A549 (cell line): ENCODE measurements around the gene RAB3GAP2. TPM values are rescaled to one million over a fixed set of nuclear protein-coding genes. Genes with fewer than 3 reads are reported as not detected.

Experiments used
- ATAC-seq, 2 experiments: fragments of 200-7000 bp in 1 of 2; fragments of >200 bp in 1 of 2; cut with Nextera tagmentation in 1 of 2; cut with Tn5 transposase in 1 of 2; 3 replicates each; pipeline versions ENCODE4 v1.8.0 to v1.9.1; 2018 to 2020; ENCODE audit warnings: mild to moderate bottlenecking in 1 of 2, moderate library complexity in 1 of 2
- CTCF ChIA-PET: fragments of 300-600 bp; sonication (Branson Sonifier 250); formaldehyde crosslinking; extraction: SDS; loops from one replicate; lab custom pipeline; 2021; ENCODE audit warnings: antibody characterized with exemption, inconsistent platforms; lab: Yijun Ruan, JAX
- POLR2A ChIA-PET: fragments of 350-600 bp; formaldehyde crosslinking; extraction: SDS; loops from one replicate; lab custom pipeline; 2021; ENCODE audit warnings: antibody characterized with exemption, inconsistent platforms; lab: Yijun Ruan, JAX
- DNase-seq, 2 experiments: peaks; one replicate each; pipeline versions ENCODE4 v3.0.0 to v3.0.0-alpha.2; 2011 to 2016; ENCODE audit warnings: low read depth in 1 of 2, low spot score in 1 of 2
- FAIRE-seq: peaks from 2 replicates; lab custom pipeline; 2011; peaks lifted over from hg19 to GRCh38; lab: Jason Lieb, UNC
- H3K27ac ChIP-seq, 2 experiments: fragments of >200 bp; sonication (Bioruptor Twin); formaldehyde crosslinking; 3 replicates each; pipeline ENCODE4 v1.5.1; 2016 to 2017
- H3K4me1 ChIP-seq: fragments of >200 bp; sonication (Bioruptor Twin); formaldehyde crosslinking; 3 replicates; pipeline ENCODE4 v1.6.1; 2016
- H3K4me2 ChIP-seq: fragments of >200 bp; sonication (Bioruptor Twin); formaldehyde crosslinking; 3 replicates; pipeline ENCODE4 v1.6.1; 2016
- H3K4me3 ChIP-seq: fragments of >200 bp; sonication (Bioruptor Twin); formaldehyde crosslinking; 3 replicates; pipeline ENCODE4 v1.5.1; 2016
- H3K9me3 ChIP-seq: fragments of >200 bp; sonication (Bioruptor Twin); formaldehyde crosslinking; 3 replicates; pipeline ENCODE4 v1.6.1; 2016
- BHLHE40 ChIP-seq: IDR thresholded peaks from 2 replicates; pipeline ENCODE4 v1.6.1; 2012; ENCODE audit warnings: low read depth, low read length, inconsistent platforms
- CBX2 ChIP-seq: fragments of 200-600 bp; sonication (generic); IDR thresholded peaks from 2 replicates; pipeline ENCODE4 v1.6.1; 2016; ENCODE audit warnings: low read depth, mild to moderate bottlenecking, borderline replicate concordance
- CBX8 ChIP-seq: fragments of 200-600 bp; sonication (generic); IDR thresholded peaks from 2 replicates; pipeline ENCODE4 v1.6.1; 2016
- CHD4 ChIP-seq: fragments of 200-600 bp; sonication (generic); IDR thresholded peaks from 2 replicates; pipeline ENCODE4 v1.6.1; 2016; ENCODE audit warnings: antibody characterized with exemption, mild to moderate bottlenecking, borderline replicate concordance
- ESRRA ChIP-seq: fragments of 150-350 bp; IDR thresholded peaks from 2 replicates; pipeline ENCODE4 v1.6.1; 2014; ENCODE audit warnings: mild to moderate bottlenecking, low read length, borderline replicate concordance
- FOSB ChIP-seq: fragments of 250-450 bp; sonication (Bioruptor Pico); IDR thresholded peaks from 2 replicates; pipeline ENCODE4 v1.5.0; 2020; ENCODE audit warnings: mild to moderate bottlenecking, moderate library complexity
- GATA3 ChIP-seq: IDR thresholded peaks from 2 replicates; pipeline ENCODE4 v1.6.1; 2012; ENCODE audit warnings: borderline replicate concordance
- HDAC2 ChIP-seq: fragments of 200-600 bp; sonication (generic); IDR thresholded peaks from 2 replicates; pipeline ENCODE4 v1.6.1; 2016
- HOXA7 ChIP-seq: fragments of 250-450 bp; sonication (Bioruptor Pico); IDR thresholded peaks from 2 replicates; pipeline ENCODE4 v1.5.0; 2020; ENCODE audit warnings: mild to moderate bottlenecking, moderate library complexity
- JUNB ChIP-seq: fragments of >200 bp; sonication (Bioruptor Twin); formaldehyde crosslinking; IDR thresholded peaks from 2 replicates; pipeline ENCODE4 v1.6.1; 2016
- KDM1A ChIP-seq: fragments of 200-600 bp; sonication (generic); IDR thresholded peaks from 2 replicates; pipeline ENCODE4 v1.6.1; 2016; ENCODE audit warnings: low read depth, mild to moderate bottlenecking
- MAZ ChIP-seq: fragments of 150-350 bp; IDR thresholded peaks from 2 replicates; pipeline ENCODE4 v1.6.1; 2014; ENCODE audit warnings: antibody characterized with exemption, low read depth, low read length, borderline replicate concordance
- MYC ChIP-seq: IDR thresholded peaks from 2 replicates; pipeline ENCODE4 v1.6.1; 2012; ENCODE audit warnings: mild to moderate bottlenecking, inconsistent platforms, low read length, improper control_type of control experiment, borderline replicate concordance
- NR3C1 ChIP-seq: fragments of >200 bp; sonication (Bioruptor Twin); formaldehyde crosslinking; IDR thresholded peaks from 3 replicates; pipeline ENCODE4 v1.6.1; 2017
- PHF8 ChIP-seq: fragments of 200-600 bp; sonication (generic); IDR thresholded peaks from 2 replicates; pipeline ENCODE4 v1.6.1; 2016; ENCODE audit warnings: low read depth, mild to moderate bottlenecking, antibody characterized with exemption, moderate library complexity, borderline replicate concordance
- POLR2A ChIP-seq: IDR thresholded peaks from 2 replicates; pipeline ENCODE4 v1.6.1; 2012; ENCODE audit warnings: mild to moderate bottlenecking, low read length
- RAD21 ChIP-seq, 2 experiments: fragments of >200 bp in 1 of 2; sonication (Bioruptor Twin) in 1 of 2; formaldehyde crosslinking in 1 of 2; IDR thresholded peaks in 1 of 2; conservative IDR thresholded peaks in 1 of 2; 2 replicates in 1 of 2; 3 replicates in 1 of 2; pipeline ENCODE4 v1.6.1; 2012 to 2018; ENCODE audit warnings: inconsistent platforms in 1 of 2
- RARB ChIP-seq: fragments of 250-450 bp; sonication (Bioruptor Pico); IDR thresholded peaks from 2 replicates; pipeline ENCODE4 v1.8.0; 2021; ENCODE audit warnings: mild to moderate bottlenecking, moderate library complexity
- RNF2 ChIP-seq: fragments of 200-600 bp; sonication (generic); IDR thresholded peaks from 2 replicates; pipeline ENCODE4 v1.6.1; 2016; ENCODE audit warnings: low read depth, mild to moderate bottlenecking, antibody characterized with exemption, moderate library complexity, borderline replicate concordance
- SMC3 ChIP-seq: fragments of >200 bp; sonication (Bioruptor Twin); formaldehyde crosslinking; IDR thresholded peaks from 3 replicates; pipeline ENCODE4 v1.6.1; 2018; ENCODE audit warnings: inconsistent platforms
- SREBF2 ChIP-seq: fragments of 450-650 bp; IDR thresholded peaks from 2 replicates; pipeline ENCODE4 v1.6.1; 2014; ENCODE audit warnings: mild to moderate bottlenecking, moderate library complexity
- TP53 ChIP-seq: fragments of 250-450 bp; sonication (Bioruptor Pico); IDR thresholded peaks from 2 replicates; pipeline ENCODE4 v1.5.0; 2021; ENCODE audit warnings: mild to moderate bottlenecking, moderate library complexity
- ZC3H11A ChIP-seq: fragments of 450-650 bp; IDR thresholded peaks from 2 replicates; pipeline ENCODE4 v1.6.1; 2014; ENCODE audit warnings: antibody characterized with exemption, mild to moderate bottlenecking
- ZNF302 ChIP-seq: fragments of 250-450 bp; sonication (Bioruptor Pico); IDR thresholded peaks from 2 replicates; pipeline ENCODE4 v1.9.0; 2021; ENCODE audit warnings: inconsistent platforms, mild to moderate bottlenecking, moderate library complexity
- ZSCAN20 ChIP-seq: fragments of 250-450 bp; sonication (Bioruptor Pico); IDR thresholded peaks from 2 replicates; pipeline ENCODE4 v1.8.0; 2022; ENCODE audit warnings: mild to moderate bottlenecking, moderate library complexity
- WGBS: methylation state at CpG from one replicate; pipeline ENCODE4 v1.1.6; 2017; ENCODE audit errors: missing lambda C conversion rate; 5-methylcytosine and 5-hydroxymethylcytosine counted together
- polyA plus RNA-seq, 4 experiments: library from polyadenylated mRNA; depleted of rRNA in 3 of 4; stranded (reverse); fragments of >200 nt; fragmentation: RNase III in 1 of 4; extraction: RNeasy Plus Mini Kit Qiagen cat#74134 plus additional on column Dnase treatment in 1 of 4; gene quantifications; 2 replicates in 3 of 4; 3 replicates in 1 of 4; pipeline ENCODE4 v1.2.3, GENCODE V29; 2011 to 2017
- TF ChIP-seq, protein P1 (sequence below): fragments of 250-450 bp; sonication (Bioruptor Pico); IDR thresholded peaks from 2 replicates; pipeline ENCODE4 v1.5.0; 2020; ENCODE audit warnings: low read depth, mild to moderate bottlenecking, moderate library complexity
- TF ChIP-seq, protein P2 (sequence below): fragments of >200 bp; sonication (Bioruptor Twin); formaldehyde crosslinking; IDR thresholded peaks from 2 replicates; pipeline ENCODE4 v1.6.1; 2016
- TF ChIP-seq, protein P3 (sequence below): IDR thresholded peaks from 2 replicates; pipeline ENCODE4 v1.6.1; 2012; ENCODE audit warnings: low read depth, borderline replicate concordance
- TF ChIP-seq, protein P4 (sequence below): fragments of 200-600 bp; sonication (generic); IDR thresholded peaks from 2 replicates; pipeline ENCODE4 v1.6.1; 2016; ENCODE audit warnings: antibody characterized with exemption, mild to moderate bottlenecking, moderate library complexity
- TF ChIP-seq, protein P5 (sequence below): fragments of >200 bp; sonication (Bioruptor Twin); formaldehyde crosslinking; IDR thresholded peaks from 3 replicates; pipeline ENCODE4 v1.6.1; 2016

Gene RAB3GAP2
- polyA plus RNA-seq, 2 of the 4 experiments (the other 2 are of a cell fraction) = 14.1 to 42.8 TPM

DNA sequence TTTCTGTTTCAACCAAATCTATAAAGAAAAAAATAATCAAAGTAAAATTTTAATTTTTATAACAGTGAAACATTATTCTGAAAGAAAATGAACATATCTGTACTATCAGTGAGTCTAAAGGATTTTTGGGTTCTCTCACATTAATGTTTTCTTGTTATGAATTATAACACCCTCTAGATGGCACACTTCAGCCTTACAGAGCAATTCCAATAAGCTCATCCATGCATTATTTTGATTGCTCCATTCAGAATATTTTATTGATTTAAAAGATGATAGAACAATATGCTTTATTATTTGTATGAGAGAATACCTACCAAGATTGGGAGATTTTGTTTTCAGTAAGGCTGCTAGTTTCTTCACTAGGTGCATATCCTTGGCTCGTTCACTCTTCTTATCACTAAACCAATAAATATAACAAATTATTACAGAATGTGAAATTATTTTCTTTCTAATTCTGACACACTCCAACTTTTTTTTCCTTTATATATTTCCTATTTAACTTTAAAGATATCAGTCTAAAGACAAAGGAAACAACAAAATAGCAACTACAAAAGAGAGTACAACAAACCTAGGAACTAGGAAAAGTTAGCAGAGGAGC lies 82.4 kb downstream of the RAB3GAP2 start (continued):
- no peak for TF ChIP-seq ZNF302
- no peak for TF ChIP-seq CHD4
- TF ChIP-seq, protein P1, sequence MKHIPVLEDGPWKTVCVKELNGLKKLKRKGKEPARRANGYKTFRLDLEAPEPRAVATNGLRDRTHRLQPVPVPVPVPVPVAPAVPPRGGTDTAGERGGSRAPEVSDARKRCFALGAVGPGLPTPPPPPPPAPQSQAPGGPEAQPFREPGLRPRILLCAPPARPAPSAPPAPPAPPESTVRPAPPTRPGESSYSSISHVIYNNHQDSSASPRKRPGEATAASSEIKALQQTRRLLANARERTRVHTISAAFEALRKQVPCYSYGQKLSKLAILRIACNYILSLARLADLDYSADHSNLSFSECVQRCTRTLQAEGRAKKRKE (CRISPR knock-in tag) = no peak
- TF ChIP-seq SREBF2 = no peak
- TF ChIP-seq RNF2 = no peak
- no peak for TF ChIP-seq NR3C1
- no peak for TF ChIP-seq BHLHE40
- TF ChIP-seq RARB (CRISPR knock-in tag) = no peak

DNA sequence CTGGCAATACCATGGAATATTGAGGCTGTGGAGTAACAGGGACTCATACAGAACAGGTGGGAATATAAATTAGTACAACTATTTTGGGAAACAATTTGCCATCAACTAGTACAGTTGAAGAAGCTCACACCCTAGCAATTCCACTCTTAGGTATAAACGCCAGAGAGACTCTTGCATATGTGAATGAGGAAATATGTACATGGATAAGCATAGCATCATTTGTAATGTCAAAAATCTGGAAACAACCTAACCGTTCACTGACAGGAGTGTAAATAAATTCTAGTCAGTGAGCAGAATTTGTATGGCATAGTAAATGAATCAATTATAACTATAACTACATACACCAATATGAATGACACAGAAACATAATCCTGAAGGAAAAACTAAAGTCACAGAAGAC lies 83.7 kb downstream of the RAB3GAP2 start:
- ChIA-PET CTCF (interaction anchor here (1.2 to 2.0 kb wide), 3 partner anchors 11 to 588 kb away, joined by 3 to 5 read pairs (median 4); no protein-coding TSS in a partner anchor), POLR2A (no interaction called here)
- no peaks in the 10 kb centered on the region for H3K9me3 ChIP-seq
- ATAC-seq = no peak
- no peak for FAIRE-seq
- no peak overlapping the region for H3K4me3 ChIP-seq
- no peak overlapping the region for H3K27ac ChIP-seq
- WGBS = 88% methylated on average over 2 of the region's 2 CpGs
- H3K4me2 ChIP-seq = no peak overlapping the region
- DNase-seq = no peak
- no peaks in the 10 kb centered on the region for H3K4me1 ChIP-seq
- TF ChIP-seq, protein P1 (CRISPR knock-in tag) = no peak
- TF ChIP-seq TP53 (CRISPR knock-in tag) = no peak
- no peak for TF ChIP-seq SMC3
- TF ChIP-seq, protein P2, sequence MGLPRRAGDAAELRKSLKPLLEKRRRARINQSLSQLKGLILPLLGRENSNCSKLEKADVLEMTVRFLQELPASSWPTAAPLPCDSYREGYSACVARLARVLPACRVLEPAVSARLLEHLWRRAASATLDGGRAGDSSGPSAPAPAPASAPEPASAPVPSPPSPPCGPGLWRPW = no peak
- TF ChIP-seq, protein P3, sequence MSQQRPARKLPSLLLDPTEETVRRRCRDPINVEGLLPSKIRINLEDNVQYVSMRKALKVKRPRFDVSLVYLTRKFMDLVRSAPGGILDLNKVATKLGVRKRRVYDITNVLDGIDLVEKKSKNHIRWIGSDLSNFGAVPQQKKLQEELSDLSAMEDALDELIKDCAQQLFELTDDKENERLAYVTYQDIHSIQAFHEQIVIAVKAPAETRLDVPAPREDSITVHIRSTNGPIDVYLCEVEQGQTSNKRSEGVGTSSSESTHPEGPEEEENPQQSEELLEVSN = no peak
- no peak for TF ChIP-seq HDAC2
- no peak for TF ChIP-seq GATA3
- no peak for TF ChIP-seq ZSCAN20 (CRISPR knock-in tag)
- no peak for TF ChIP-seq PHF8
- TF ChIP-seq JUNB = no peak
- TF ChIP-seq KDM1A = no peak
- TF ChIP-seq, all 56 proteins: peak for 0

DNA sequence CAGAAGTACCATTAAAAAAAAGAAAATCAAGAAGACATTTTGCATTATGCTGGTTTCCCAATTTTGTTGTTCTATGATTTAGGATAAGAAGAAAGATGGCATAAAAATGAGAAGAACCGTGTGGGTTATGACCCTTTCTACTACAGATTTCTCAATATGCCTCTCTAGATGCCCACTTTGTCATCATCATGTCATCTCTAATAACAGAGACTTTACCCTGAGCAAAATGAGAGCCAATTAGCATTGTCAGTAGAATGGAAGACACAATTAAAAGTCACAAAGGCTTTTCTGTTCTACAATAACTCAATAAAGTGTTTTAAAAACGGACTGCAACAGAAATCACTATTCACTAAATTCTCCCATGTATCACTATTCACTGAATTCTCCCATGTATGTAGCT lies 85.5 kb downstream of the RAB3GAP2 start:
- Histone ChIP-seq H3K9me3 (no peaks in the 10 kb centered on the region), H3K4me1 (no peaks in the 10 kb centered on the region), H3K4me2 (no peak overlapping the region), H3K27ac (no peak overlapping the region), H3K4me3 (no peak overlapping the region)
- 85% methylated on average over 2 of the region's 2 CpGs for WGBS
- DNase-seq (no peak), FAIRE-seq (no peak), ATAC-seq (no peak)
- CTCF ChIA-PET = interaction anchor here (0.6 to 2.0 kb wide), 4 partner anchors 50 to 590 kb away, joined by 3 to 5 read pairs (median 4); partner anchors contain the start of gene MTARC2
- POLR2A ChIA-PET = no interaction called here
- no peak for TF ChIP-seq KDM1A
- no peak for TF ChIP-seq ESRRA
- TF ChIP-seq, protein P4, sequence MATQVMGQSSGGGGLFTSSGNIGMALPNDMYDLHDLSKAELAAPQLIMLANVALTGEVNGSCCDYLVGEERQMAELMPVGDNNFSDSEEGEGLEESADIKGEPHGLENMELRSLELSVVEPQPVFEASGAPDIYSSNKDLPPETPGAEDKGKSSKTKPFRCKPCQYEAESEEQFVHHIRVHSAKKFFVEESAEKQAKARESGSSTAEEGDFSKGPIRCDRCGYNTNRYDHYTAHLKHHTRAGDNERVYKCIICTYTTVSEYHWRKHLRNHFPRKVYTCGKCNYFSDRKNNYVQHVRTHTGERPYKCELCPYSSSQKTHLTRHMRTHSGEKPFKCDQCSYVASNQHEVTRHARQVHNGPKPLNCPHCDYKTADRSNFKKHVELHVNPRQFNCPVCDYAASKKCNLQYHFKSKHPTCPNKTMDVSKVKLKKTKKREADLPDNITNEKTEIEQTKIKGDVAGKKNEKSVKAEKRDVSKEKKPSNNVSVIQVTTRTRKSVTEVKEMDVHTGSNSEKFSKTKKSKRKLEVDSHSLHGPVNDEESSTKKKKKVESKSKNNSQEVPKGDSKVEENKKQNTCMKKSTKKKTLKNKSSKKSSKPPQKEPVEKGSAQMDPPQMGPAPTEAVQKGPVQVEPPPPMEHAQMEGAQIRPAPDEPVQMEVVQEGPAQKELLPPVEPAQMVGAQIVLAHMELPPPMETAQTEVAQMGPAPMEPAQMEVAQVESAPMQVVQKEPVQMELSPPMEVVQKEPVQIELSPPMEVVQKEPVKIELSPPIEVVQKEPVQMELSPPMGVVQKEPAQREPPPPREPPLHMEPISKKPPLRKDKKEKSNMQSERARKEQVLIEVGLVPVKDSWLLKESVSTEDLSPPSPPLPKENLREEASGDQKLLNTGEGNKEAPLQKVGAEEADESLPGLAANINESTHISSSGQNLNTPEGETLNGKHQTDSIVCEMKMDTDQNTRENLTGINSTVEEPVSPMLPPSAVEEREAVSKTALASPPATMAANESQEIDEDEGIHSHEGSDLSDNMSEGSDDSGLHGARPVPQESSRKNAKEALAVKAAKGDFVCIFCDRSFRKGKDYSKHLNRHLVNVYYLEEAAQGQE = no peak
- no peak for TF ChIP-seq CBX8
- no peak for TF ChIP-seq HOXA7 (CRISPR knock-in tag)
- TF ChIP-seq, protein P5, sequence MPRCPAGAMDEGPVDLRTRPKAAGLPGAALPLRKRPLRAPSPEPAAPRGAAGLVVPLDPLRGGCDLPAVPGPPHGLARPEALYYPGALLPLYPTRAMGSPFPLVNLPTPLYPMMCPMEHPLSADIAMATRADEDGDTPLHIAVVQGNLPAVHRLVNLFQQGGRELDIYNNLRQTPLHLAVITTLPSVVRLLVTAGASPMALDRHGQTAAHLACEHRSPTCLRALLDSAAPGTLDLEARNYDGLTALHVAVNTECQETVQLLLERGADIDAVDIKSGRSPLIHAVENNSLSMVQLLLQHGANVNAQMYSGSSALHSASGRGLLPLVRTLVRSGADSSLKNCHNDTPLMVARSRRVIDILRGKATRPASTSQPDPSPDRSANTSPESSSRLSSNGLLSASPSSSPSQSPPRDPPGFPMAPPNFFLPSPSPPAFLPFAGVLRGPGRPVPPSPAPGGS = no peak
- no peak for TF ChIP-seq FOSB (CRISPR knock-in tag)
- no peak for TF ChIP-seq ZC3H11A
- no peak for TF ChIP-seq POLR2A
- TF ChIP-seq CBX2 = no peak
- no peak for TF ChIP-seq MYC
- TF ChIP-seq MAZ = no peak
- TF ChIP-seq RNF2 = no peak
- TF ChIP-seq RAD21 (conservative IDR thresholded peaks at IDR 0.05 in 1 of 2, IDR thresholded peaks at IDR 0.05 in 1 of 2) = no peak
